HTR-8/SVneo (cell line): ENCODE measurements around the gene TM4SF1.
"Not testable (repeated sequence)": the region's sequence is repeated elsewhere in the genome, so short reads cannot be mapped to it uniquely, and the experiment has no call there.

Experiments used
- DNase-seq: peaks from one replicate; pipeline ENCODE4 v3.0.0; 2011; ENCODE audit warnings: low spot score, mixed read lengths; ENCODE audit not compliant: insufficient read length
- FAIRE-seq: peaks from 2 replicates; lab custom pipeline; 2011; peaks lifted over from hg19 to GRCh38; lab: Jason Lieb, UNC

Gene TM4SF1

DNA sequence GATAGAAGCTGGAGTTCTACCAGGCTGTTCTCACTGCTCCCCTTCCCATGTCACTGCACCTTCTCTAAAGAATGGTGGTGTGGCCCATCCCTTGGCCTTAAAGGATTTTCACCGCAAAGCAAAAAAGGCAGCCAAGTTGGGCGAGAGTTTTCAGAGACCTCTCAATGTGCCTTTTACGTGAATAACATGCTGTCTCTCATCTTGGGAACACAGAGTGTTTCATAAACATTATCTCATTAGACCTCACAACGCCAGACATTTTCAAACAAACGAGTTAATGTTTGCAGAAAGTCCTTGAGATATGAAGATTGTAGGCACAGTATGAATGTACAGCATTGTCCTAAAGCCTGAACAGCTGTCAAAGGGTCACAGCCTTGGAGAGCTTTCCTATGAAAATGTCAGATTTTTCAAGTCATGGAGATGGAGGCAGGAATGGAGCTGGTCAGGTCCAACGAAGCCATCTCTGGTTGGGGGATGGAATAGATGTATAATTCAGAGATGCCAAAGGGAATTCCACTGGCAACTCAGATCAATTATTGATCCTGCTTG is 21.3 kb downstream of the TM4SF1 start:
- FAIRE-seq (no peak), DNase-seq (no peak)

DNA sequence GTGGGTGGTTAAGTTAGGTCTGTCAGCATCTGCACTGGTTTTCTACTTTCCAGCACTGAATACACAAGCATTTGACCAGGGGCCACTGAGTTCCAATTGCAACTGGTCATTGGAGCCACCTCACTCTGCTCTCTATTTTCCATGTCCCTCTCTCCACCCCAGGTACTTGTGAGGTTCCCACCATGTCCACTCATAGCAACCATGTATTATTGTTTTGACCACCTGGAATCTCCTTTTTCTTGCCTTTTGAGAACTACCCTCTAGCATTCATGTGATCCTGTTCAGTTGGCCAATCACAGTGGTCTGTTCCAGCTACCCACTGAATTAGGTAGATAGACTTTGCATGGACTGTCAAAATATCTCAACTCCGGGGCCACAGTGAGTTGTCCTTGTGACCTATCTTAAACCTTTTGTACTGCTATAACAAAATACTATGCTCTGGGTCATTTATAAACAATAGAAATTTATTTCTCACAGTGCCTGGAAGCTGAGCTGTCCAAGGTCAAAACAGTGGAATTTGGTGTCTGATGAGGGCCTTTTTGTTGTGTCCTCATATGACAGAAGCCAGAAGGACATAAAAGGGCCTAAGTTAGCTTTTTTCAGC is 23.8 kb downstream of the TM4SF1 start:
- no peak for FAIRE-seq
- no peak for DNase-seq

DNA sequence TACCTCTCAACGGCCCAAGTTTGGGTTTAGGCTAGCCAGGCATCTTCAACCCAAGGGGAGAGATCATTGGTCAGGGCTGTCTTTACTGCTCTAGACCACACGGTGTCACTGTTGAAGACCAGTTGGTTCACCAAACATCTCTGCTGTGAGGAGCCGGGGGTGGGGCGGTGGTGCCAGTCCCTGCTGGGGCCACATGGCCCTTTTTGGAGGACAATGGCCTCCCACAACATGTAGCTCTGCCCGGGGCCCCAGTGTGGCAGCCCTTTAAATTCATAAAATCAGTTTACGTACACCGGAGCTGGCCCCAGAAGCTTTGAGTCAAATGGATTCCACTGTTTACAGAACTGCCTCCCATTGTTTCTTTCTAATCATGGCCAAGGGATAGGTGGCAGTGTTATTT is 24.9 kb downstream of the TM4SF1 start:
- DNase-seq, result peak; percentile 79
- peak; percentile 26 for FAIRE-seq

DNA sequence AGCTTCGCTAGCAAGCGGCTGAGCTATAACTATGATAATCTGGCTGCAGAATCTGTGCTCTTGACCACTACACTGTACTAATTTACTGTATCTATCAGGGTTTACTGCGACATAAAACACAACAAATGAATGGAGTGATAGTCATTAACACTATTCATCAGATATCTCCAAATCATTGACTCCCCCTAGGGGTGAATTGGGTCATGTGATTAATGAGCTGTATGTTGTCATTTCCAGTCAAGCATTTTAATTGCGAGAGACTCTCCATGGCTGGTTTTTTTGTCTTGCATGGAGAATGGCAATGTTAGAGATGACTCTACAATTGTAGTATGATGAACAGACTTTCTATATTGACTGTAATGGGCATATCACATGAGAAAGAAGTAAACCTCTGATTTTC is 33.5 kb downstream of the TM4SF1 start:
- FAIRE-seq, result no peak
- DNase-seq, result no peak

DNA sequence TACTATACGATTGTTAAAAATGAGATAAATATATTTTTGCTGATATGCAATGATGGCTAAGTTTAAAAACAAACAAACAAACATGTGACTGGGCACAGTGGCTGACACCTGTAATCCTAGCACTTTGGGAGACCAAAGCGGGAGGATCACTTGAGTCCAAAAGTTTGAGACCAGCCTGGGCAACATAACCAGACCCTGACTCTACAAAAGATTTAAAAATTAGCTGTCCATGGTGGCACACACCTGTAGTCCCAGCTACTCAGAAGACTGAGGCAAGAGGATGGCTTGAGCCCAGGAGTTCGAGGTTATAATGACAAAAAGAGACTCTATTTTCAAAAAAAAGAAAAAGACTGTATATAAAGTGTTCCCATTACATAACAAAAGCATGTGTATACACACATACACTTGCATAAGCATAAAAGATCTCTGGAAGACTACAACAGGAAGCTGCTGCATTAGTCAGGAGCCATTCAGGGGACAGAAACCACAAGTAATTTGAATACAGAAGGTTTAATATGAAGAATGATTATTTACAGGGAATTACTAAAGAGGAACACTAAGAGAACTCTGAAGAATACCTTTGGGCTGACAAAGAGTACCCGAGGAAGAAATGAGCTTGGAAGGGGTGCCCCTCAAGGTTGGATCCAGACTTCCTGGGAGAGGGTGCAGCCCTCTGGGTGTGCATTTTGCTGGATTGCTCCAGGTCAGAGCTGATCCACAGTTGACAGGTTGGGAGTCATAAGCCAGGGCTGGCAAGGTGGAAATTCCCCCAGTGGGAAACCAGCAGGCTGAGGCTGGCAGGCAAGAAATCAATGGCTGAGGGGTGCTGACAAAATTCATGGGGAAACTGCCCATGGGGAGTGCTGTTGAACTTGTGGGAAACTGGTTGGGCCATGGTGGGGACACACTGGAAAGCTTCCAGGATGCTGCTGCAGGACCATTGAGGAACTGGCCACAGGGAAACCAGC is 34.8 kb downstream of the TM4SF1 start:
- FAIRE-seq, result no peak
- DNase-seq, result peak; percentile 21

DNA sequence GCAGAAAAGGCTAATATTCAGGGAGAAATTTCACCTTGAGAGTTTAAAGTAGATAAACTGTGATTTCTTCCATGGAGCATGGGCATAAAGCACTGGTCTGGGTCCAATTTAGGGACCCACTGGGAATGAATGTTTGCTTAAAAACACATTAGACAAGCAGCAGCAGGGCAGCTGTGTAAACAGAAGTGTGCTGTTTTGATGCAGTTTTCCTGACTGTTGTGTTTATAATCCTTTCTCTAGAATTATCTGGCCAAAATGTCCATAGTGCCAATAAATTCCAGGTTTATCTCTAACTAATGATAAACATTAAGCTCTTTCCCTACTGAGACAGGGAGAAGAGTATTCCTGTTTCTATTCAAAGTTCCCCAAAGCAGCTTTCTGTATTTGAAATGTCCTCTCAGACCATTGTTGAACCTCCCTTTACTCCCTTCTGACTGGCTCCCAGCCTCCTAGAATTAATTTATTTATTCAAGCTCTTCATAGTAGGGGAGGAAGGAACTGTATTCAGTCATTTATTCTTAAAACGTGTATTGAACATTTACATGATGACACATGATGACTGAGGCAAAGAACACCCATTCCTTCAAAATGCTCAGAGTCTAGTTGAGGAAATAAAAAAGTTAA is 37.0 kb downstream of the TM4SF1 start:
- no peak for FAIRE-seq
- DNase-seq, result no peak

DNA sequence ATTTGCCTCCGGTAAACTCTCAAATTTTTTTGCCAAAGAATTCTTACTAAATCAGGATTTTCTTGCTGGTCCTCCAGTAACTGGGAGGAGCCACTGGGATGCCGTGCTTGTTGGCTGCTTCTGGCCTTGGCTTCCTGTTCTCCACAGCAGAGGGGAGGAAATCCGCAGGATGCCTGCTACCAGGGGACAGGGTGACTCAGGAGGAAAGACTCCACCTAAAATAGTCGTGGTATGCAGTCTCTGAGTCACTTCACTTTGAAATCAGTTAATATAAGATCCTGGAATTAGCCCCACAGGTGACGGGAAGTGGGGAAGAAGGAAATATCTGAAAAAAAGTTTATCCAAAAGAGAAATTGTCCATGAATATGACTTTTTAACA is 37.5 kb downstream of the TM4SF1 start:
- DNase-seq (peak; percentile 81), FAIRE-seq (no peak)

DNA sequence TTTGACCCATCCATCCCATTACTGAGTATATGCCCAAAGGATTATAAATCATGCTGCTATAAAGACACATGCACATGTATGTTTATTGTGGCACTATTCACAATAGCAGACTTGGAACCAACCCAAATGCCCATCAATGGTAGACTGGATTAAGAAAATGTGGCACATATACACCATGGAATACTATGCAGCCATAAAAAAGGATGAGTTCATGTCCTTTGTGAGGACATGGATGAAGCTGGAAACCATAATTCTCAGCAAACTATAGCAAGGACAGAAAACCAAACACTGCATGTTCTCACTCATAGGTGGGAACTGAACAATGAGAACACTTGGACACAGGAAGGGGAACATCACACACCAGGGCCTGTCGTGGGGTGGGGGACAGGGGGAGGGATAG is 40.0 kb downstream of the TM4SF1 start:
- not testable (repeated sequence) for FAIRE-seq, DNase-seq

DNA sequence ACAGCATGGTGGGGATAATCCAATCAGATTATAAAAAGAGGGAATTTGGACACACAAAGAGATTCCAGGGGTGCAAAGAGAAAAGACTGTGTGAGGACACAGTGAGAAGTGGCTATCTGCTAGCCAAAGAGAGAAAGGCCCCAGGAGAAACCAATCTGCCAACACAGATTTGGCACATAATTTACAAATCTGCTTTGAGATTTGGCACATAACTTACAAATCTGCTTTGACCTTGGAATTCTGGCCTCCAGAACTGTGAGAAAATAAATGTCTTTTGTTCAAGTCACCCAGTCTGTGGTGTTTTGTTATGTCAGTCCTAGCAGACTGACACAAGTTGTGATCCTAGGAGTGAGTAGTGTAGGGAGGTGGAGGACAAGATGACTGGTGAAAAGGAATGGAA is 40.5 kb downstream of the TM4SF1 start:
- FAIRE-seq (no peak), DNase-seq (no peak)

DNA sequence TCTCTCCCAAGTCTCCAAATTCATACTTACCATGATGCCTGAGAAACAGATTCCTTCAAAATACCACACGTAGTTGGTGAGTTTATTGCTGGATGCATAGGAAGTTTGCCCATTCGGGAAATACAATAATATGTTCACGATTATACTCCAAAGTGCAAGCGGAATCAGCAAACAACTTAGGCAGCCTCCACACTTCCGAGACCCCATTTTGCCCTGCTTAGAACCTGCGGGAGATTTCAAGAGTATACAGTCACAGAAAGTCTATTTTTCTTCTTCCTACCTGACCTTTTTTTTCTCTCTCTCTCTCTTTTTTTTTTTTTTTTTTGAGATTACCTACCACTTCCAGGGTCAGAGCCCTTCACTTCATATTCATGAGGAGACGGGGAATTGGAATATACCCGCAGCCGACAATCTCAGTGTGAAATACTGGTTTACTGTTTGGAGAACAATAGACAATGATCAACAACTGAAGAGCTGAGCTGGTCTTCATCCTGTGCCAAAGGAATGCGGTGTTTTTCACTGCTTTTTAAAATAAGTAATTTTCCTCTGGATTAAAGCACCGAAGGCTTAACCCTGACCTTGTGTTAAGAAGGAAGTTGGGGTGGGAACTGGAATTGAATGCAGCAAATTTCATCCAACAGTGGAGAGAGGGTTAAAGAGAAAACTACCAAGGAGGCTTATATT is 44.1 kb downstream of the TM4SF1 start, which contains the start of gene TM4SF18:
Gene TM4SF18, minus strand, starts transcription at position 461 of the 684 bp plus-strand sequence. Its CDS starts 254 bp downstream, at position 207.
- FAIRE-seq, result no peak
- DNase-seq, result no peak

DNA sequence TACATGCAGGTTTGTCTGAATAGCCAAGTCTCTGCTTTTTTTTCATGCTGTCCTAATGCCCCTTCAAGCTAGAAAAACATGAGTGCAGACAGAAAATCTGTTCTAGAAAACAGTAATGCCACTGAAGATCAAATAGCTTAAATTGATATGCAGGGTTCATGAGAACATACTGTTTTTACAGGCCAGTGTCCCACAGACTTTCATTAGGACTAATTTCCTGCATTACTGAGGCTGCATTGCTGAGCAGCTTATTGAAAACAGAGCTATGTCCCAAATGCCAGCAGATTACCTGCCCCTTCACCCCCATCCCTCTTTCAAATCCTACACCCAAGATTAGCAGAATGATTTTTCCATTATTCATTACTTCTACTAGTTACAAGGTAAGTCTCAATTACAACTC is 44.7 kb downstream of the TM4SF1 start:
- DNase-seq (no peak), FAIRE-seq (no peak)

DNA sequence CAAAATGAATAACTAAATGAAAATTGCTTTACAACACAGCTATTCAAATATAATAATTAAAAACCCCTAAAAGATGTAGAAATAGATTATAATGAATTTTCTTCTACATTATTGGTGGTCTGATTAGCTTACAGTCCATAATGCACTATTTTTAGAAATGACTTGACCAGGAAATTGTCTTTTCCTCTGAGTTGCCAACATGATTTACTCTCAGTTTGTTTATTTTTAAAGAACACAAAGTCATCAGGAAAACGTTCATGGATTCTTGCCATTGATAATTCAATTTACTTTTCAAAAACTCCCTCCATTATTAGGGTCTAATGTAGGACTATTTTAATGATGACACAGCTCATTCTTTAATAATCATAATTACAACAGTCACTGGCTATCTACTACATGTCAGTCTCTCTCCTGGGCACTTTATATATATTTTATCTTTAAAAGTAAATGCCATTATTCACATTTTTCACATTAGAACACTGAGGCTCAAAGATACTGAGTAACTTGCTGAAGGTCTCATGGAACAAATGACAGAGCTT is 45.2 kb downstream of the TM4SF1 start:
- no peak for FAIRE-seq
- no peak for DNase-seq

DNA sequence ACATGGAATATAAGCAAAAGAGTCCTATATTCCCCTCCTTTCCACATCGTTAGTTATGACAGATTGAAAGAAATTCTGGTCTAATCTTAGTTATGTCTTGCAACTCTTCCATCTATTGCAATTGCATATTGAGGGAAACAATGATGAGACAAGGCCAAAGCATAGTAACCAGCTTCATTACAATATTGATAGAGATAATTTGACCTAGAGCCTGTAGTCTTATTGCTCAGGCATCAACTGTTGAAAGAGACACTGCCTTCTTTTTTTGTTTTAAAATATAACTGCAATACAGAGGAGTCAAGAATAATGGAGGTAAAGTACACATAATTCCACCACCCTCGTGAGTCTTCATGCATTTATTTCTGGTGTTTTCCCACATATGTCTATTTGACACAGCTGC is 46.1 kb downstream of the TM4SF1 start:
- DNase-seq (no peak), FAIRE-seq (no peak)

DNA sequence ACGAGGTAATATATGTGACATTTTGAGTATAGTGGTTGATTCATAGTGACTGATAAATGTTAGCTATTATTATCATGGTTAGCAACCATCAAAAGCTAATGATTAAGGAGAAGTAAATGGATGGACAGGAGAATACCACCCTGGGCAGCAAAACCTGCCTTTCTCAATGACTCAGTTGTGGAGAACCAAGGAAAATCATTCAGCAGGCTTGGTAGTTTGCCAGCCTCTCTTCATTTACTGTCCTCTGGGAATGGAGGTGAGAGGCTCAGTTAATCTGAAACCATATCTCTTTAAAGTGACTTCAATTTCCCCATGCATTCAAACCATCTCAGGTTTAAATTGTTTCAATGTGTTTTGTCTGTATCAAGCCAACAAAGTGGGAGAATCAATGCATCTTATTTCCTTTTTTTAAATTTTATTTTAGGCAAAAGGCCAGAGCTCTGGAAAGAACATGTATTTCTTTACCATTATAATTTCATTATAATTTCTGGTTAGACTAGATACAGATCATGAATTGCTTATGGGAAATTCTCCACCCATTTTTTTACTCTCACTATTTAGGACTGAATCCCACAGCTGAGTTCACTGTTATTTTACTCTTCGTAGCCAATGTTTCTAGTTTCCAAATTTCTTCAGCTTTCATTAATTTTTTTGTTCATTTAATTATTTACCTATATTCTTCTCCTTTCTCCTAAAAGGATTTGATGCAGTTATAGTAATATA is 46.7 kb downstream of the TM4SF1 start:
- DNase-seq, result no peak
- no peak for FAIRE-seq

DNA sequence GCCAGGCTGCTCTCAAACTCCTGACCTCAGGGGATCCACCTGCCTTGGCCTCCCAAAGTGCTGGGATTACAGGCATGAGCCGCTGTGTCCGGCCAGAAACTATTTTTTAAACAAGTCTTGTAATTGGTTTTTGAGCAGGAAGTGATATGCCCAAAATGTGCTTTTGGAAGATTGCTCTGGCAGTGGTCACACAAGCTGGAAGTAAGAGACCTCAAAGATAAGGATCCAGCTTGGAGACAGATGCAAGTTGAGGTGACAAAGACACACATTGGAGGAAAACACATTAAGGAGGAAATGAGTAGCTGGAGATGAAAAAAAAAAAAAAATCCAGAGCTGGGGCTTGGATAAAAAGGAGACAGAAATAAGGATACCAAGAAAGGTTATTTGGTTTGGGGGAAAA is 50.3 kb downstream of the TM4SF1 start:
- no peak for FAIRE-seq

DNA sequence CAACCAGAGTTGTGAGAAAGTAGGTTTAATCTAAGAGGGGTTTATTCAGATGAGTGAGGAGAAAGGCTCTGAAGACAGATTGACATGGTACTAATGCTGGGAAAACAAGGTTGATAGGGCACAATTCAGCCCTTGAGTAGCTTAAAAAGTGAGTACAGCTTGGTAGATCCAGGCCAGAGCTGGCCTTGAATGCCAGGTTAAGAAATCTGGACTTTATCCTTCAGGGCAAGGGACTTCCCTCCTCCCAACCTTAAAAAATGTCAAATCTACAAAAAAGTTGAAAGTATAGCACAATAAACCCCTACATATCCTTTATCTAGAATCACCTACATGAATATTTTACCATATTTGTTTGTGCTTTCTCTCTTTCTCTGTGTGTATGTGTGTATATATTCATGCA is 51.9 kb downstream of the TM4SF1 start:
- DNase-seq, result no peak
- no peak for FAIRE-seq

More for the DNA sequence above, 50.3 kb downstream of the TM4SF1 start:
- DNase-seq, result no peak

DNA sequence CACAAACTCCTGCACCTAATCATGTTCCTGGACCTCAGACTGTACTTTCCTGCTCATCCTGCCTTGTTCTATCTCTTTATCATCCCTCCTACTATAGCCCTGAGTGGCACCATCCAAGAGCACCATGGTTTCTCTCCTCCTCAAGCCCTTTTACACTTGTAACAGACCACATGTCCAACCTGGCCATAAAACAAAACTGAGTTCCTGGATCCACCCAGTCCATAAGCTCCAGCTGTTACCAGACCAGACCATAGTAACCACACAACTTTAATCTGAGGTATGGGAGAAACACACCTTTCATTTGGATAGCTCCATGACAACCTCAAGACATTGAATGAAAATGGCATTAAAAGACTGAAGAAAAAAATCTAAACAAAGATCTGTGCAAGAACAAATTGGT is 53.1 kb downstream of the TM4SF1 start:
- no peak for FAIRE-seq
- DNase-seq, result no peak

DNA sequence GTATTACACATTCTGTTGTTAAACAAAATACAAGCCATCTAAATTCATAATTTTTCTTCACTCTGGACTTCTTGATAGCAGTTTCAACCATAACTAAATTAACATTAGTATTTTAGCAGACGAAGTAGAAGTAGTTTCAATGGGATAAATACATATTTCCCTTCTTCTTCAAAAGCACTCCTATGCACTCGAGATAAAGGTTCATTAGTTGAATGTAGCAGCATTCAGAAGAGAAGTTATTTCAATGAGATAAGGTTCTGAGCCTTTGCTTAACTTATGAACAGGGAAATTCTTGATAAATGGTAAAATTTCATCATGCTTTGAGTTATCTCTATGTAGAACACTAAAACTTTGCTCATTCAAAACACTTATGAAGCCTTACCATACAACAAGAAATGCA is 55.8 kb downstream of the TM4SF1 start:
- FAIRE-seq, result no peak
- DNase-seq, result no peak

DNA sequence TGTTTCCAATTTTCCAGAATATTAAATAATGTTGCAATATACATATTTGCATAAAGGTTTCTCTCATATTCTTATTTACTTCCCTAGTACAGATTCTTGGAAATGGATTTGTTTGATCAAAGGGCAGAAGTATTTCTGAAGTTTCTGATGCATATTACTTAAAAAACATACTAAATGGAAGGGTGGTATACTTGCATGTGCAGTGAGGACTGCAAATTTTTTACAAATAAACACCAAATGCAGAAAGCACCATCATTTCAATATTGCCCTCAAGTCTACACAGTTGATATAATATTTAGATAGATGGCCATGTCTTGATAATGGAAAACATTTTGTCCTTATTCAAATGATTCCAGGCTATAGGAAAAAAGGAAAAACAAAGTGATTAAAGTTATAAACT is 56.3 kb downstream of the TM4SF1 start:
- FAIRE-seq (no peak), DNase-seq (no peak)
